ENCODE results near the gene EFNA5. TPM values are rescaled to one million over a fixed set of nuclear protein-coding genes. Genes with fewer than 3 reads are reported as not detected.

Gene EFNA5
- total and polyA plus RNA-seq, 2 donors from 2014 or later = 5.9 to 54.4 TPM

DNA sequence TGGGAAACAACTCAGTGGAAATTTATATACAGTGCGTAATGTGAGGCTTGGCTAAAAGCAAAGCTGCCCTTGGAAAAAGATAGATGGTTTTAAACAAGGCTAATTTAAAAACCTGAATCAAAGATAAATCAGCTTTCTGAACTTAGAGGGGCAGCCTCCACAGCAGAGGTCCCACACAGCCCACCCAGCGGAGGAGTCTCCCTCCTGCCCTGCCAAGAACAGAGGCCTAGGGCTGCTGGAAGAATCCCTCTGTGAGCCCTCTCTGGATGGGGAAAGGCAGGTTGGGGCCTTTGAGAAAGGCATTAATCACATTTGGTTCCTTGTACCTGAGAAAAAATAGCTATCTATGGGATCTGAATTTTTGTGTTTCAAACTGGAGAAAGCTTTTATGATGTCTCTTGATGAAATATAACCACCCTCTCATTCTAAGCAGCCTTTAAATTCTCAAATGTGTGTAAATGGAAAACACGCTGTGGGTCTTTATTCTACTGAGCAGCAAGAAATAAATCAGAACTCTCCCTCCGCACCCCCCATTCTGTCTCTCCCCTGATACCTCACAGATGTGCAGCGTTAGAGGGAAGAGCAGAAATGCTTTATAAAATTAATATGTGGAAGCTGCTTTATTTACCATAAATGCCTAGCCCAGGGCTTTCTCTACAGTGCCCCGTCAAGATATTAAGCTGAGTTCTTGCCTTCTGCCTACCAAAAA, 329.2 kb downstream of the EFNA5 start:
- no peak overlapping the region for H3K27ac ChIP-seq (ENCODE audit: low read depth in 2 of 2, low read length in 2 of 2)
- peaks cover 0 to 6% (median 0%) of the 10 kb centered on the region in 3 donors for H3K9me3 ChIP-seq (ENCODE audit: control insufficient read depth in 2 of 3, insufficient read depth in 1 of 3, low read length in 3 of 3)
- H3K27me3 ChIP-seq (ENCODE audit: control insufficient read depth, insufficient read depth, low read length) = no peaks in the 10 kb centered on the region
- H3K4me1 ChIP-seq (ENCODE audit: control insufficient read depth in 2 of 3, insufficient read depth in 2 of 3, low read depth in 1 of 3, low read length in 3 of 3) = no peaks in the 10 kb centered on the region
- intact Hi-C loops (cut with DNase I) = no loop called here
- no peaks in the 10 kb centered on the region for H3K36me3 ChIP-seq (ENCODE audit: control insufficient read depth in 2 of 3, insufficient read depth in 3 of 3, low read length in 3 of 3)
- DNase-seq (peak in 3 of 5 donors; percentile 11 to 66 (median 37)), FAIRE-seq (no peak)
- H3K9ac ChIP-seq (ENCODE audit: low read length in 3 of 3) = no peak overlapping the region
- no peak overlapping the region for H3K4me3 ChIP-seq (ENCODE audit: low read length in 3 of 3)
- TF ChIP-seq, protein P1, sequence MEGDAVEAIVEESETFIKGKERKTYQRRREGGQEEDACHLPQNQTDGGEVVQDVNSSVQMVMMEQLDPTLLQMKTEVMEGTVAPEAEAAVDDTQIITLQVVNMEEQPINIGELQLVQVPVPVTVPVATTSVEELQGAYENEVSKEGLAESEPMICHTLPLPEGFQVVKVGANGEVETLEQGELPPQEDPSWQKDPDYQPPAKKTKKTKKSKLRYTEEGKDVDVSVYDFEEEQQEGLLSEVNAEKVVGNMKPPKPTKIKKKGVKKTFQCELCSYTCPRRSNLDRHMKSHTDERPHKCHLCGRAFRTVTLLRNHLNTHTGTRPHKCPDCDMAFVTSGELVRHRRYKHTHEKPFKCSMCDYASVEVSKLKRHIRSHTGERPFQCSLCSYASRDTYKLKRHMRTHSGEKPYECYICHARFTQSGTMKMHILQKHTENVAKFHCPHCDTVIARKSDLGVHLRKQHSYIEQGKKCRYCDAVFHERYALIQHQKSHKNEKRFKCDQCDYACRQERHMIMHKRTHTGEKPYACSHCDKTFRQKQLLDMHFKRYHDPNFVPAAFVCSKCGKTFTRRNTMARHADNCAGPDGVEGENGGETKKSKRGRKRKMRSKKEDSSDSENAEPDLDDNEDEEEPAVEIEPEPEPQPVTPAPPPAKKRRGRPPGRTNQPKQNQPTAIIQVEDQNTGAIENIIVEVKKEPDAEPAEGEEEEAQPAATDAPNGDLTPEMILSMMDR (IDR thresholded peaks at IDR 0.05; ENCODE audit: borderline replicate concordance, extremely low read depth, insufficient read depth) = no peak

DNA sequence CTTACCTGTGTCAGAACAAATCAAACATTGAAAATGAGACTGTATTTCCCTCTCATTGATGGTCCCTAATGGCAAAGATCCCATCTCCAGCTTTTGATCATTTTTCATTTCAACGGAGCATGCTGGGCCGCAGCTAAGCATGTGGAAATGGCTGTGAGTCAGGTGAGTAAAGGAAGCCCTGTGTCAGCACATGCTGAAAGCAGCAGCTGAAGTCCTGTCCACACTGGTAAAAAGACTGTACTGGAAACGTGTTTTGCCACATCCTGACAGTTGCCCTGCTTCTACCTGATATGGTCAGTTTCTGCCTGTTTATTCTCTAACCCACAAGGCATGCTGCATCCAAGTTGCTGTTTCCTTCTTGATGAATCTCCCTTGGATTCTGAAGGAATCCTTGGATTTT, 330.1 kb downstream of the EFNA5 start:
- H3K27ac ChIP-seq (ENCODE audit: low read depth in 2 of 2, low read length in 2 of 2) = no peak overlapping the region

DNA sequence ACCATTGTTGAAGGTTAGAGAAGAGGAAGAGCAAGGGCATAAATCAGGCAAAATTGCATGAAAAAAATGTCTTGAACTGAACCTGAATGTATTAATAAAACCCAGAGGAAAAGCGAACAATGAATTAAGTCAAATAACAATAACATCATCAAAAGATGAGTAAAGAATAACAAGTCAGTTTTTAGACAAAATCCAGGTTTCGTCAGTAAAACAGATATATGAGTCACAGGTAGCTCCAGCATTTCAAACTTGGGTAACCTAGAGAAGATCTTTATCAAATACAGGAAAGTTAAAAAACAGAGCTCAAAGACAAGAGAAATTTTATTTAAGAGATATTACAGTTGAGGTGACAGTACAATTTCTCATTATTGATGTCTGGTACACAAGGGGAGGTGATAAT, 332.4 kb downstream of the EFNA5 start:
- intact Hi-C loops (cut with DNase I) = no loop called here
- Histone ChIP-seq H3K9me3 (ENCODE audit: control insufficient read depth in 2 of 3, insufficient read depth in 1 of 3, low read length in 3 of 3) (no peaks in the 10 kb centered on the region), H3K4me3 (ENCODE audit: low read length in 3 of 3) (no peak overlapping the region), H3K36me3 (ENCODE audit: control insufficient read depth in 2 of 3, insufficient read depth in 3 of 3, low read length in 3 of 3) (no peaks in the 10 kb centered on the region), H3K9ac (ENCODE audit: low read length in 3 of 3) (no peak overlapping the region), H3K27me3 (ENCODE audit: control insufficient read depth, insufficient read depth, low read length) (no peaks in the 10 kb centered on the region), H3K4me1 (ENCODE audit: control insufficient read depth in 2 of 3, insufficient read depth in 2 of 3, low read depth in 1 of 3, low read length in 3 of 3) (no peaks in the 10 kb centered on the region), H3K27ac (ENCODE audit: low read depth in 2 of 2, low read length in 2 of 2) (no peak overlapping the region)
- FAIRE-seq (no peak), DNase-seq (no peak)
- TF ChIP-seq, protein P1 (IDR thresholded peaks at IDR 0.05; ENCODE audit: borderline replicate concordance, extremely low read depth, insufficient read depth) = no peak

More for the DNA sequence above, 330.1 kb downstream of the EFNA5 start:
- Histone ChIP-seq H3K9ac (ENCODE audit: low read length in 3 of 3) (no peak overlapping the region), H3K9me3 (ENCODE audit: control insufficient read depth in 2 of 3, insufficient read depth in 1 of 3, low read length in 3 of 3) (peaks cover 0 to 3% (median 0%) of the 10 kb centered on the region in 3 donors), H3K36me3 (ENCODE audit: control insufficient read depth in 2 of 3, insufficient read depth in 3 of 3, low read length in 3 of 3) (no peaks in the 10 kb centered on the region), H3K4me3 (ENCODE audit: low read length in 3 of 3) (no peak overlapping the region), H3K4me1 (ENCODE audit: control insufficient read depth in 2 of 3, insufficient read depth in 2 of 3, low read depth in 1 of 3, low read length in 3 of 3) (no peaks in the 10 kb centered on the region), H3K27me3 (ENCODE audit: control insufficient read depth, insufficient read depth, low read length) (no peaks in the 10 kb centered on the region)
- intact Hi-C loops (cut with DNase I) = no loop called here
- no peak for DNase-seq
- FAIRE-seq = no peak
- TF ChIP-seq, protein P1 (IDR thresholded peaks at IDR 0.05; ENCODE audit: borderline replicate concordance, extremely low read depth, insufficient read depth) = no peak

Measured in kidney (tissue), 14 donors.